Measurements from ENCODE around the gene ANKRD37.

ANKRD37 gene

DNA sequence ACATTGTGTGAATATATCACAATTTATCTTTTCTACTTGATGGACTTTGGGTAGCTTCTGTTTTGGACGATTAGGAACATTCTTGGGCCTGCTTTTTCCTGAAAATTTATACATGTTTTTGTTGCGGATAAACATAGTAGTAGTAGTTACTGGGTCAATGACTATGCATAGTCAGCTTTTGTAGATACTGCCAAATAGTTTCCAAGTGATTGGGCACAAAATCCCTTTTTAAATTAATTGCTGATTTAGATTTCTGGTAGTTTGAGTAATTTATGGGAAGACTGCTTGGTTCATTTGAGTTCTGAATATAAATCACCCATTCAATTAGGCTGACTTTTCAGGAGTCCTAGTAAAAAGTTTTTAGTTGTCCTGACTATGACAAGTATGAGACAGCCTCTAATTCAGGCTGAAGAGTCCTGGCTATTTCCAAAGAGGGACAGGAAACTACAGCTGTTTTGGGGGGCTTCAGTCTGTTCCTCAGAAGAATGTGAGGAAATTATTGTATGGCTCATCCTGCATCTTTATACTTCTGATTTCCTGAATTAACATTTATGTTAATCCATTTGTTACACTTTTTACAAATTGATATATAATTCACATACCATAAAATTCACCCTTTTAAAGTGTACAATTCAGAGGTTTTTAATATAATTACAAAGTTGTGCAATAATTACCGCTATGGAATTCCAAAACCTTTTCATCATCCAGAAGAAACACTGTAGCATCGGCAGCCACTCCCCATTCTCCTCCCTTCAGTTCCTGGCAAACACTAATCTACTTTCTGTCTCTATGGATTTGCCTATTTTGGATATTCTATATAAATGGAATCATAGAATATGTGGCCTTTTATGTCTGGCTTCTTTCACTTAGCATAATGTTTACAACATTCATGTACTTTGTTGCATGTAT is 15.1 kb upstream of the ANKRD37 start:
- no peak for DNase-seq

GRCh38 chr4:185382754-185383153 is 13.9 kb upstream of the ANKRD37 start:
- no peak for DNase-seq

- no peak for DNase-seq
These were observed 13.2 kb upstream of the ANKRD37 start for GRCh38 chr4:185383451-185383850.

- DNase-seq: no peak
These were observed 12.6 kb upstream of the ANKRD37 start for GRCh38 chr4:185384061-185384460.

GRCh38 chr4:185384930-185385331 is 11.7 kb upstream of the ANKRD37 start:
- no peak for DNase-seq

DNA sequence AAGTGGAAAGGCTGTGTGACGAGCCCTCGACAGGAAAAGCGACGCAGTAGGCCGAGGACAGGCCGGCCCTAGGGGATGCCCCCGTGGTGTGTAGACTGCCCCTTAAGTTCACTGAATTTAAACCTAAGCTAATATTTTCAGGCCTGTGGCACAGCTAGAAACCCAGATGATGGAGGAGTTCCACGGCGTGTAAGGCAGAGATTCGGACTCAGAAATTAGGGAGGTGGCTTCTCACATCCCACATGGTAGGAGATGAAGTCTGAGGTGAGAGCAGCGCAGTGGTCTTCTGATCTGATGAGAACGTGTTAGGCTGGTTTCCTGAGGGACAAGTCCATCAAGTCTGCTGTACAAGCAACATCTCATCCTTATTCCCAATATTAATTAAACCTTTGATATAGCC is 8.7 kb upstream of the ANKRD37 start:
- DNase-seq: no peak

DNA sequence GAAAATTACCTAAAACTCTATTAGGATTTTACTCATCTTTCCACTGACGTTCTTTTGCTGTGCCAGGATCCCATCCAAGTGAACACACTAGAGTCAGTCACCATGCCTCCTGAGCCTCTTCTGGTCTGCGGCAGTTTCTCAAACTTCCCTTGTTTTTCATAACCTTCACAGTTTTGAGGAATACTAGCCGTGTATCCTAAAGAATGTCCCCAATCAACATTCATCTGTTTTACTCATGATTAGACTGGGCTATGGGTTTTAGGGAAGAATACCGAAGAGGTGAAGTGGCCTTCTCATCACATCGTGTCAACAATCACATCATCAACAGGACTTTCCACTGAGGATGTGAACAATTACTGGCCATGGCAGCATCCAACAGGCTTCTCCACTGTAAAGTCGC is 5.7 kb upstream of the ANKRD37 start:
- DNase-seq: no peak

GRCh38 chr4:185392156-185392555 is 4.5 kb upstream of the ANKRD37 start:
- DNase-seq: no peak

GRCh38 chr4:185394568-185395237 is 1.9 kb upstream of the ANKRD37 start:
- peak in 1 of 2 donors; percentile 38 for DNase-seq

- peak in 1 of 2 donors; percentile 87 for DNase-seq
These were observed 1.2 kb upstream of the ANKRD37 start, which contains the start of gene LRP2BP for GRCh38 chr4:185395238-185395955. TSS of gene LRP2BP (minus strand) at chr4:185395924. CDS start at chr4:185378186, 17,738 bp downstream.

- peak; percentile 95 to 97 for DNase-seq
These were observed 501 bp upstream of the ANKRD37 start for GRCh38 chr4:185395956-185396723.

GRCh38 chr4:185398618-185399017 is 2.0 kb downstream of the ANKRD37 start:
- no peak for DNase-seq

GRCh38 chr4:185399466-185399865 is 2.8 kb downstream of the ANKRD37 start:
- no peak for DNase-seq

DNA sequence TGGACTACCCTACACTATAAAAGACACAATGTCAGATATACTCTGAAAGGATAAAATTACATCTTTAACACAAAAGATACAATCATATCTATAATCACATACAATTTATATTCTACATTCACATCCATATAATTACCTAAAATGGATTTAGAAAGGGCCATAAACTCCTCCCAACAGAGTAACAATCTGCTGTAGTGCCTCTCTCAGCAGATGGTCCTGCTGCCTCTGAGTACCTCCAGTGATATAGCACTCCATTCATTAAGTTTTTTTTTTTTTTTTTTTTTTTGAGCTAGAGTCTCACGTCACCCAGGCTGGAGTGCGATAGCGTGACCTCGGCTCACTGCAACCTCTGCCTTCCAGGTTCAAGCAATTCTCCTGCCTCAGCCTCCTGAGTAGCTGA is 7.4 kb downstream of the ANKRD37 start:
- no peak for DNase-seq

DNA sequence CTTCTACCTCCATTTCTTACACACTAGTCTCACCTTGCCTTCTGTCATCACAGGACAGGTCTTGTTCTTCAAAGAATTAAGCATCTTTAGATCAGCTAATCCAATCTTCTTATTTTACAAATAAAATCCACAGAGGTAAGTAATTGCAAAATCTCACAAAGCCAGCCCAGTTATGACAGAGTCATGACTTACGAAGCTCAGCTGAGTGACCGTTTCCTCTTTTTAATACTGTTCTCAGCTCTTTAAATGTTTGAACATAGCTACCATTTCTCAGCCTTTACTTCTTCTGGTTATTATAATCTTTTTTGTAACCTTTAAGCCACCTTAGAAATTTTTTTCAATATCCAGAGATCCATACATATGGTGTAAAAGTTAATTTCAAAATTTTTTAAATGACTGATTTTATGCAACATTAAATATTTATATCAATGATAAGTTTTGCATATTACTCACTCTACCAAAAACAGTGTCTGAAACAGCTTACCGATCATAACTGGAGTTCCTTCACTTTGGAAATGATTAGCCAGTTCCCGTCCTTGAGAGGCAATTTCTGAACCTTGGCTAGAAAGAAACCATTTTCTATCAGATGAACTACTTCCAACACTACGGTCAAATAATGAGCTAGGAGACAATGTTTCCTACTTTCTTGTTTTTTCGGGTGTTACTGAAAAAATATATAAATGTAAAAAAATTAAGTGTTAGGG is 8.8 kb downstream of the ANKRD37 start:
- DNase-seq: no peak

DNA sequence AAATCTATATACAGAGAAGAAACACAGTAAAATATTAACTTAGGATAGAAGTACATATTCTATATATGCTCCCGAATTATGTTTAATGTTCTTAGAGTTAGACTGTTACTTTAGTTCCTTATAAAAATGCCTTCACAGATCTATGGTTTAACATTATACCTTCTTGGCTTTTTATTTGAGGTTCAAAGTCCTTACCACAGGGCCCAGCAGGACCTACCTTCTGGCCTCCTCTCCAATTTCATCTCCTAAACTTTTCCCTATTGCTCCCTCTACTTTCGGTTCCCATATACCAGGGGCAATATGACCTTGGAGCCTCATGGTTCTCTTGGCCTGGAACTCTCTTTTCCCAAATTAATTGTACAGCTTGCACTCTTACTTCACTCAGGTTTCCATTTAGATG is 11.8 kb downstream of the ANKRD37 start:
- no peak for DNase-seq

DNA sequence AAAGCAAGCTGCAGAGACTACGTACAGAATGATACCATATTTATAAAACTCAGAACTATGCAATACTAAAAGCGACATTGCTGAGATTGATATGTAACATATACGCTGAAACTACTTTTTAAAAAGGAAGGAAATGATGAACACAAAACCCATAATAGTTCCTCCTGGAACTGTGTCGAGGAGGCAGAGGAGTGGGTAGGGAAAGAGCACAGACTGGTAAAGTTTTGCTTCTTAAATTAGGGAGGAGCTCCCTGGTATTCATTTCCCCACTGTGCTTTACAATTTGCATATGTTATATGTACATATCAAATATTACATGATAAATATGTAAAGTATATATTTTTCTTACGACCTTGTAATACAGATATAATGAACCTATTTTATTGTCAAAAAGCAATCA is 15.2 kb downstream of the ANKRD37 start:
- DNase-seq: no peak

DNA sequence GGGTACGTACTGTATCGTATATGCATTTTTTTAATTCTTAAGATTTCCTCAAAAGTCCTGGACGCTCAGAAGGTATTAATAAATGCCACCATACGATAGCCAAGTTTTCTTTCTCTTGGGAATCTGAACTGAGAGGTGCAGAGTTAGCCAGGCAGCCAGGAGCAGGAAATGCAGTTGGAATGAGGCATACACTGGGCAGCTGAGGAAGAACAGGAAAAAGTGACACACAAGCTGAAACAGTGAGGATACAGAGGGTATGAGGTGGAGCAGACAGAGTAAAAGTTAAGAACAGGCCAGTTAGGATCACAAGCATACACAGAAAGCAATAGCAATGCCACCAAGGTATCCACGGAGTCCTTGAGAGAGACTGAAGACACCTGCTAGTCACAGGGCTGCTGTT is 15.8 kb downstream of the ANKRD37 start:
- DNase-seq: no peak

- no peak for DNase-seq
These were observed 20.3 kb downstream of the ANKRD37 start for GRCh38 chr4:185416955-185417354.

DNA sequence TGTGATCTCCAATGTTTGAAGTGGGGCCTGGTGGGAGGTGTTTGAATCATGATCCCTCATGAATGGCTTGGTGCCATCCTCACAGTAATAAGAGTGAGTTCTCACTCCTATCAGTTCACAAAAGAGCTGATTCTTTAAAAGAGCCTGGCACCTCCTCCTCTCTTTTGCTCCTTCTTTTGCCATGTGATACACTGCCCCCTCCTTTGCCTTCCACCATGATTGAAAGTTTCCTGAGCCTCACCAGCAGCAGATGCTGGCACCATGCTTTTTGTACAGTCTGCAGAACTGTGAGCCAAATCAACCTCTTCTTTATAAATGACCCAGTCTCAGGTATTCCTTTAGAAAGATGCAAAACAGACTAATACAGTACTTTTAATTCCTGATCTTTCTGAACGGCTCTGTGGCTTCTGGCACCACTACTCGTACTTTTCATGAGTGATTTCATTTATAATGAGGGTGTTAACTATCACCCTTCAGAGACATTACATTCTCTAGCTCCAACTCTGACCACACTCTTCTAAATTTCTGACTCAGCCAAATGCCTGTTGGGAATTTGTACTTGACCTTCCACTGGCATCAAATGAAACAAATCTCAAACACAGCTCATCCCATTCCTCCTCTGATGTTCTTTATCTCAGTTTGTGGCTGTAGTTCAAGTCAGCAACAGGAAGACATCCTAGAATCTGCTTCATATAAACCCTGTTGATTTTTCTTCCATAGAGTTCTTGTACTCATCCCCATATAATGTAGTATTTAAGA is 24.9 kb downstream of the ANKRD37 start:
- DNase-seq: no peak
